GM19193 (cell line): ENCODE measurements around the gene ZACN.

ENCODE experiments used
- POLR2A ChIP-seq: IDR thresholded peaks from 4 replicates; pipeline ENCODE4 v1.6.1; 2011; ENCODE audit not compliant: insufficient read depth, insufficient read length; ENCODE audit errors: extremely low read depth

Gene ZACN

GRCh38 chr17:76125391-76125675 is 46.4 kb downstream of the ZACN start:
- no peak for TF ChIP-seq POLR2A

DNA sequence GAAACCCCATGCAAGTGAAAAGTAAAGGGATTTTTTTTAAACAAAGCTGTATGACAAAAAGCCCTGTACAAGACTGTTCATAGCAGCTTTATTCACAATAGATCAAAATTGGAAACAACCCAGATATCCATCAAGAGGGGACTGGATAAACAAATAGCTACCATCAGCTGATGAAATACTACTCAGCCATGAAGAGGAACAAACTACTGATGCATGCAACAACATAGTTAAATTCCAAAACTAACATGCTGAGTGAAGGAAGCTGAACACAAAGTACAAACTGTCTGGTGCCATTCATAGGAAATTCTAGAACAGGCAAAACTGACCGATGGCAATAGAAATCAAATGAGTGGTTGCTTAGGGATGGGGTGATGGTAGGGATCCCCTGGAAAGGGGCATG is 46.9 kb downstream of the ZACN start:
- TF ChIP-seq POLR2A = no peak

GRCh38 chr17:76130473-76130872 is 51.5 kb downstream of the ZACN start:
- no peak for TF ChIP-seq POLR2A

DNA sequence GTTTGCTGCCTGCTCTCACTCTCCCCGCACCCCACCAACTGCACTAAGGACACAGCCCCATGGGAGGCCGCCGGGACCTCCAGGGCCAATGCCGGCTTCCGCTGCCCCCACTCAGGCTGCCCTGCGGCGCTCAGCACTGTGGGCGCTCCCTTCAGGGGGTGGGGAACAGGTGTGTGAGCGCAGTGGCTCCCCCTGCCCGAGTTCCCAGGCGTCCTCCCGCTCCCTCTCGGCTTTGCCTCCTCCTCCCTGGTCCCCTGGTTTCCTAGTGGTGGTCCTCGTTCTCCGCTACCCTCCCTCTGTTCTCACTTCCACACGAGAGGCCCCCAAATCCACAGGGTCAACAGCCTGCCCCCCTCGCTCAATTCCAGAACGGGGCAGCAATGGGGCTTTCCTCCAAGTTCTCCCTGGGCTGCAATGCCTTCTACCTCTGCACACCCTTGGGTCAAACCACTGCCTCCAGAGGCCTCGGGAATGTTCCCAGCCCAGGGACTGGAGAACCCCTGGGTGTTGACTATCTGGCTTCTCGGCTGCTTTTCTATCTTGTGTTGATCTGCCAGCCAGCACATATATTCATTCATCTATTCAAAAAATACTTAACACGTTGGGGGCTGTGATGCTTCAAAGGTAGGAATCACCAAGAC is 52.2 kb downstream of the ZACN start:
- no peak for TF ChIP-seq POLR2A

DNA sequence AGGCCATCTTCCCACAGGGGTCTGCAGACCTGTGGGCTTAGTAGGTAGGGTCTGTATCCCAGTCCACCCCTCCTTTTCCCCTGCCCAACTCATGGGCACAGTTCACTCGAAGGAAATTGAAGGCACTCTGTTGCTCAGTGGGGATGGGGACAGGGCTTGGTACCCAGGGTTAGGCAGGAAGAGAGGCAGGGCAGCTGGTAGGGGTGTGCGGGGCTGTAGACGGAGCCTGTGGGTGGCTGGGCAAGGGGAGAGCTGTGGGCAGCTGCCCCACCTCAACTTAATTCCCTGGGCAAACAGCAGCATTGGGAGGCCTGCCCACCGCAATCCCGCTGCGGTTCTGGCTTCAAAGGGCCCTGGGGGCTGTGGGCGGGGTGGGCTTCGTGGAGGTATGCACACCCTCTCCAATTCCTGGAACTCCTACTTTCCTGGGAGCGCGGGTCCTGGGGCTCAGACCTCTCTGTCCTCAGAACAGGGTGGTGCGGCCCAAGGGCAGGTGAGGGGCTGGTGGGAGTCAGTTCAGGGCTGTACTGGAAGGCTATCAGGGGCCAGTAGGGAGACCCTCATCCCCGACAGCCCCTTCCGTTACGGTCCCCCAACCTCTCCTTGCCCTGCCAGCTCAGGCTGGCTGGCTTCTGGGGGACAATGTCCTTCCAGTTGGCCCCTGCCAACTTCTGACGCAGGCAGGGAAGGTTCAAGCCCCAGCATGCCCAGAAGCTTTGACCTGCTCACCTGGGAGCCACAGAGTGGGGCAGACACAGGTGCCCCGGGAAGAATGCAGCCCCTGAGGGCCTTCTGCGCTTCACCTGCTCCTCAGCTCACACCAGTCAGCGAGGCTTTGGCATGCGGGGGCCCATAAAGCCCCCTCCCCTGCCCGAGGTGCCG is 53.0 kb downstream of the ZACN start:
- no peak for TF ChIP-seq POLR2A
